GM18858 (cell line): ENCODE results near the gene CDHR2.

Experiments used
- ATAC-seq: cut with Tn5 transposase; IDR thresholded peaks from one replicate; pipeline ENCODE4 v1.9.1; 2021; ENCODE audit not compliant: unreplicated experiment

The CDHR2 gene

GRCh38 chr5:176618783-176619182 is 69.6 kb downstream of the CDHR2 start:
- no peak for ATAC-seq

- no peak for ATAC-seq
Measured at GRCh38 chr5:176619203-176619568, 70.0 kb downstream of the CDHR2 start.

- no peak for ATAC-seq
Measured at GRCh38 chr5:176619569-176620332, 70.6 kb downstream of the CDHR2 start.

- ATAC-seq, result no peak
Measured at GRCh38 chr5:176620333-176620981, 71.3 kb downstream of the CDHR2 start.

GRCh38 chr5:176621661-176622079 is 72.5 kb downstream of the CDHR2 start:
- ATAC-seq, result no peak

- no peak for ATAC-seq
Measured at GRCh38 chr5:176624142-176624541, 75.0 kb downstream of the CDHR2 start.

- ATAC-seq, result no peak
Measured at GRCh38 chr5:176624938-176625337, 75.8 kb downstream of the CDHR2 start.

- ATAC-seq, result no peak
Measured at GRCh38 chr5:176625512-176625911, 76.4 kb downstream of the CDHR2 start.

GRCh38 chr5:176625966-176626875 is 77.1 kb downstream of the CDHR2 start:
- ATAC-seq, result no peak

- no peak for ATAC-seq
Measured at GRCh38 chr5:176626876-176627236, 77.7 kb downstream of the CDHR2 start.

- ATAC-seq, result no peak
Measured at GRCh38 chr5:176627582-176627981, 78.4 kb downstream of the CDHR2 start.

- ATAC-seq, result no peak
Measured at GRCh38 chr5:176628406-176629228, 79.5 kb downstream of the CDHR2 start.

- no peak for ATAC-seq
Measured at GRCh38 chr5:176629317-176629852, 80.2 kb downstream of the CDHR2 start.

- no peak for ATAC-seq
Measured at GRCh38 chr5:176629853-176630680, 80.9 kb downstream of the CDHR2 start, which contains the start of the genes EIF4E1B and SNCB. EIF4E1B (plus strand) TSS chr5:176630675; CDS start chr5:176642788, 12,113 bp downstream. SNCB (minus strand) TSS chr5:176630534; CDS start chr5:176629654, 880 bp downstream.

GRCh38 chr5:176630681-176631222 is 81.6 kb downstream of the CDHR2 start:
- no peak for ATAC-seq

GRCh38 chr5:176631383-176632200 is 82.5 kb downstream of the CDHR2 start:
- no peak for ATAC-seq

- no peak for ATAC-seq
Measured at GRCh38 chr5:176632745-176633144, 83.6 kb downstream of the CDHR2 start.

GRCh38 chr5:176633598-176633997 is 84.5 kb downstream of the CDHR2 start:
- no peak for ATAC-seq
